Putamen (tissue), 1 donor: Measurements from ENCODE around the gene POLN.
"Not testable (repeated sequence)": the region's sequence is repeated elsewhere in the genome, so short reads cannot be mapped to it uniquely, and the experiment has no call there.

Source experiments
- DNase-seq: peaks from one replicate; pipeline ENCODE4 v3.0.0-alpha.2; 2016; ENCODE audit warnings: low spot score

POLN gene

GRCh38 chr4:2251073-2251794 is 9.3 kb upstream of the POLN start:
- no peak for DNase-seq

DNA sequence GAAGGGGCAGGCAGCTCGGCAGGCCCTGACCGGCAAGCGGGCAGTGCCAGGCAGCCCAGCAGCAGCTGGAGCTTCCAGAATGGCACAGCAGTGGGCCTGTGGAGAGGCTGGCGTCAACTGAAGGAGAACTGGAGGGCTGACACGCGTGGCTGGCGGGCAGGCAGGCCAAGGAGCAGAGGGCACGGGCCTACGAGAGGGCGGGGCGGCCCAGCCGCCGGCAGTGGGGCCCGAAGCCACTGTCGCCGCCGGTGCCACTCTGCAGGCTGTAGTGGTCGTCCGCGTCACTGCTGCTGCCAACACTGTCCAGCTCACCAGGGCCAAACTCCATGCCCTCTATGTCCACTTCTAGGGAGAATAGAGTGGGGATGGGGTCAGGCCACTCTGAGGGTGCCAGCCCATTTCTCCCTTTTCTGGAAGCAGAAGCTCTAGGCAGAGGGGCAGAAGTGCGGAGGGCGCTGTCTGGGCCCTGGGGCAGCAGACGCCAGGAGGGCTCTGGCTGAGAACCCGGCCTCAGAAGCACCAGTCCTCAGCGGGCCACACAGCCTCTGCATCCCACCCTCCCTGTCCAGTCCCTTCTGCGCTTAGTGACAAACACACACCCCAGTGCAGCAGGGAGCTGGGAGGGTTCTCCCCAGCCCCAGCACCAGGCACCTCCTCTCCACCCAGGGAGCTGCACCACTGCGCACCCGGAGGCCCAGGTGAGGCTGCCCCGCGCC is 8.6 kb upstream of the POLN start:
- DNase-seq: no peak

DNA sequence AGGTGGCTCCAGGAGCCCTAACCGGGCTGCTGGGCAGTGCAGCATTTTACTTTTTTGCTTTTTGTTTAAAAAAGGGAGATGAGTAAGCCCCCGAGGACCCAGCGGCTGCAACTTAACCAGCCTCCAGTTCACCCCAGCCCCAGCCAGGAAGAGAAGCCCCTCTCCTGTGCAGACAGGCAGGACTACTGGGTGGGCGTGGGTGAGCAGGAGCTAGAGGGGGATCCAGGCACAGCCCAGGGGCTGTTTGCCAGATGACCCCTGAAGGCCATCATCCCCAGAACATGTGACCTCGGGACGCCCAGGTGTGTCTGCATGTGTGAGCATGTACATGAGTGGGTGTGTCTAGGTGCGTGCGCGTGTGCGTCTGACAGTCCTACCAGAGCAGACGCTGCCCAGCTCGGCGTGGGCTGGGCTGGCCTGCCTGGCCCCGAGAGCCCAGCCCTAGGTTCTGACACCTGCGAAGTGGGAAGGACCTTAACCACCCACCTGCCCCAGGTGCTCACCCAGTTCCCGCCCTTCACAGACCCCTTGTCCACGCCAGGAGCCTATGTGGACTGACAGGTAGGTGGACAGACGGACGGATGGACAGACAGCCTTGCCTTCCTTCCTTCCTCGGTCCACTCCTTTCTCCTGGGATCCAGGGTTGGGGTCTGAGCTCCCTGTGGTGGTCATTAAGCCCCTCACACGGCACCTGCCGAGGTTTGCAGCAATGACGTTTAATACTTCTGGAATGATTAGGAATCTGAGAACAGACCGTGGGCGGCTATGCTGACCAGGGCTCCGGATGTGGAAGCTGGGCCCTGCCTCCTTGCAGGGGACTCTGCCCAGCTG is 7.8 kb upstream of the POLN start:
- DNase-seq: no peak

DNA sequence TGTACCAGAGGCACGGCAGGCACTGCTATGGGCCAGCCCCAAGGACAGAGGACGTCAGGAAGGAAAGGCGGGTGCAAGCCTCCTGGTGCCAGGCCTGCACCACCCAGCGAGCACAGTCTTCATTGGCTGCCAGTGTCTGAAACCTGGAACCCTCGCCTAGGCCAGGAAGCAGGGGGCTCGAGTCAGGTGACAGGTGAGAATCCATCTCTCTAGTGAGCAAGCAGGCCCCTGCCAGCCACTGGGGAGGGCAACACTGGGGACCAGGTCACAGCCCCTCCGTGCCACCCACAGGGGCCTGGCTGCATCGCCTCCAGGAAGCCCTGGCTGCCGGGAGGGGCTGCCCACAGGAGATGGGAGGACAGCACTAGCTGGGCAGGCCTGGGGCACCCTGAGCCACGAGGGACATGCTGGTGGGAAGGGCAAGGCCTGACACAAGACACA is 6.9 kb upstream of the POLN start:
- DNase-seq: no peak

GRCh38 chr4:2248044-2248780 is 6.3 kb upstream of the POLN start:
- no peak for DNase-seq

DNA sequence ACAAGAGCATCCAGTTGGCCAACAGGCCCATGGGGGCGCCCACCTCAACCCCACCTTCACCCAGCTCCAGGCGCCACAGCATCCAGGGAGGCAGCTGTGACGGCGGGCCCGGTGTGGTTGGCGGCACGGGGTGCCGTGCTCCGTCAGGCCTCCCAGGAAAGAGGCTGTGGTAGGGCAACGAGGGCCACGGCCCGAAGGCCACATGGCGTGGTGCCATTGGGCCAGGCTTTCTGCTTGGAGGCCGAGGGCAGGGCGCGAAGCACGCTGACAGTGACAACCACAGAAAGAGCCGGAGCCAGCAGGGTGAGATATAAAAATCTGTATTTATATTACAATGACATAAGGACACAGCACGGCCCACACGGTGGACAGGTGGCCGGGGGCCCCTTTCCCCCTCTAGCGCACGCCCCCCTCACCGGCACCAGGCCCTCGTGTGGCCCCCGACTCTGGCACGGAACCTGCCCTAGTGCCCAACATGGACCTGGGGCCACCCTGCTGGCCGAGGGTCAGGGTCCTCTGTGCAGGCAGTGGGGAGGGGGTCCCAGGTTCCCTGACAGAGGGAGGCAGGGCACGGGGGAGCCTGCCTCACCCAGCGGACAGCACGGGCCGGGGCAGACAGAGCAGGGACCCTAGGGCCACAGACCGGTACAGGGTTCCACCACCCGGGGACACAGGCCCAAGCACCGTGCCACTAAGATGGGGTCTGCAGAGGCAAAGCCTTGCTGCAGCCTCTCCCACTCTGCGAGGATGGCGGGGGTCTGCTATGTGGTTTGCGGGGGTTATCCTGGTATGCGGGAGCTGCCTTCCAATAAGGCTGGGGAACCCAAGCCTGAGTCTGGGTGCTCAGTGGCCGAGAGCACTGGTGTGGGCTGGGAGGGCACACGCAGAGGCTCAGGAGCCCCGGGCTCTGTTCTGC is 5.5 kb upstream of the POLN start:
- DNase-seq: no peak

- no peak for DNase-seq
Observed at GRCh38 chr4:2246384-2247127, 4.6 kb upstream of the POLN start.

GRCh38 chr4:2245787-2246275 is 3.9 kb upstream of the POLN start:
- no peak for DNase-seq

DNA sequence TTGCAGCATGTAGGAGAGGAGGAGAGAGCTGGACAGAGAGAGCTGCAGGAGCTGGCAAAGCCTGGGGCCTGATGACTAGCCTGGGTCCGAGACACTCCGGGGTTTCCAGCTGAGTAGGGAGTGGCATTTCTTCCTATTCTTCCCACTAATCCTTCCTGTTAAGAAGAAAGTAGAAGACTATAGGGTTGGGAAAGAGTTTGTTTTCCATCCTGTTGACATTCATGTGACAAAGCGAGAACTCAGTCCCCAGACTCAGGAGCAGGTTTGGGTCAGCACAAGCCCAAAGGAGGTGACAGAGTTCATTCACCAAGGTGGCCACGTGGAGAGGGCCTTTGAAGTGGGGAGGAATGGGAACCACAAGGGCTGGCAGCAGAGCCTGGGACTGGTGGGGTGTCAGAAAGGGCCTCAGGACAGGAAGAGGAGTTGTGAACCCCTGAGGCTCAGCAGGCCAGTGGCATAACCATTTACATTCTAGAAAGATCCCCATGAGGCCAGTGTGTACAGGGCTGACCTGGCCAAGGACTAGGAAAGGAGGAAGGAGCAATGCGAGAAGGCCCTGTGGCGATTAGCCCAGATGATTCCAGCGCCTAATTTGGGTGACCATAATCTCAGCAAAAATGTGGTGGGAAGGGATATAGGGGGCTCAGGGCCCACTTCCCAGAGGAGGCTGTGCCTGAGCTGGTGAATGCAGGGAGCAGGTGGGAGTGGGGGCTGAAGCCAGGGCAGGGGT is 3.3 kb upstream of the POLN start:
- DNase-seq: no peak

- peak; percentile 50 for DNase-seq
Observed at GRCh38 chr4:2243681-2244380, 1.9 kb upstream of the POLN start.

DNA sequence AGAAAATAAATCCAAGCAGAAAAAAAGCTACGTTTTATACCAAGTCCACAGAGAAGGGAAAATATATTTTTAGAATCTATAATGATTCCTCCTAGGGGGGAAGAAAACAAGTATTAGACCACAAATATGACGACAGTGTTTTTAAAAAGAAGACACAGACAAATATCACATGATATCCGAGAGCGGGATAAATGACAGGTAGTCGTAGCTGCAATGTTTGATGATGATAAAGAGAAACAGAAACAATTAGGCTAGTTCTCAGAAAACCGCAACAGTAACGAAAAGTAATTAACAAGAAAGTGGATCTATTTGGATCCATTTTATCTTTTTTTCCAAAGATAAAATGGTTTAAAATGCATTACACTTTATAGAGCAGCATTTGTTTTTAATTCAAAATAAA is 918 bp downstream of the POLN start:
- DNase-seq: no peak

DNA sequence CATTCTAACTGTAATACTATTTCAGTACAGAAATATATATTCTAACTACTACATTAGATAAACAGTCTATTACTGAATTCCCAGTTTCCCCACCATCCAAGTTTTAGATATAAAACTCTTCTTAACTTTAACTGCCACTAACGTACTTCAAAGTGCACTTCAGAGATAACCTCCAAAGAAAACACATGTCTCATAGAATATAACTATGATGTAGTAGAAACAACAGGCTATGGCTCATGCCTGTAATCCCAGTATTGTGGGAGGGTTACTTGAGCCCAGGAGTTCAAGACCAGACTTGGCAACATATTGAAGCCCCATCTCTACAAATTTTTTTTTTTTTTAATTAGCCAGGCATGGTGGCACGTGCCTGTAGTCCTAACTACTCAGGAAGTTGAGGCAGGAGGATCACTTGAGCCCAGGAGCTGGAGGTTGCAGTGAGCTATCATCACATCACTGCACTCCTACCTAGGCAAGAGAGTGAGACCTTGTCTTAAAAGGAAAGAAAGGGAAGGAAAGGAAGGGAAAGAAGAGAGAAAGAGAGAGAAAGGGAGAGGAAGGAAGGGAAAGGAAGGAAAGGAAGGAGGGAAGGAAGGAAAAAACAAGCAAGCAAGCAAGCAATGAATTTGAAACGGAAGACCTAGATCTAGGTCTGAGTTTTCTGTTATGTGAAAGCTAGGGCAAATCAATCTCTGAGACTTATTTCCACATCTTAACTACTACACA is 4.8 kb downstream of the POLN start:
- no peak for DNase-seq

GRCh38 chr4:2231082-2231481 is 10.8 kb downstream of the POLN start:
- no peak for DNase-seq

GRCh38 chr4:2226261-2226660 is 15.7 kb downstream of the POLN start:
- DNase-seq: no peak

- DNase-seq: no peak
Observed at GRCh38 chr4:2222838-2223237, 19.1 kb downstream of the POLN start.

- not testable (repeated sequence) for DNase-seq
Observed at GRCh38 chr4:2221378-2221777, 20.5 kb downstream of the POLN start.

GRCh38 chr4:2220016-2220630 is 21.8 kb downstream of the POLN start:
- peak; percentile 64 for DNase-seq
